ENCODE data around the gene ERBB4. TPM values are rescaled to one million over a fixed set of nuclear protein-coding genes. Genes with fewer than 3 reads are reported as not detected.

The ERBB4 gene
- total and polyA plus RNA-seq, 10 of the 15 experiments (the other 5 are each of a cell fraction or from before 2014, with no cell fraction given), result under 0.01 to 0.23 (median 0.01) TPM; not detected in 4

DNA sequence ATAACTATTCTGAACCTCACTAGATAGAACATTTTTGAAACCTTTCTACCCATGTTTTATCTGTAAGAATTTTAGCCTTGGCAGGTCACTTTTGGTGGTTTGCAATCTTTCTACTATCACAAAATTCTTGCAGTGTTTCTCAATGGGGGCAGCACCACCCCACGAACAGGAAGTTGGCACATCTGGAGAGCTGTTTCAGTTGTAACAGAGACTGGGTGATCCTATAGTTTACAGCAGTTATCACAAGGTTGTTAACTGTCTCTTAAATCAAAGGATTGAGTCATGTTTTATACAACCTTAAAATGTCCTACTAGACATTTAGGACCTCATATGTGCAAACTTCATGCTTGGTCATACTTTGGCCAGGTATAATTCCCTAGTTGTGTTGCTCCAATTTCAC, 829.2 kb downstream of the ERBB4 start (continued):
- TF ChIP-seq, protein P1, sequence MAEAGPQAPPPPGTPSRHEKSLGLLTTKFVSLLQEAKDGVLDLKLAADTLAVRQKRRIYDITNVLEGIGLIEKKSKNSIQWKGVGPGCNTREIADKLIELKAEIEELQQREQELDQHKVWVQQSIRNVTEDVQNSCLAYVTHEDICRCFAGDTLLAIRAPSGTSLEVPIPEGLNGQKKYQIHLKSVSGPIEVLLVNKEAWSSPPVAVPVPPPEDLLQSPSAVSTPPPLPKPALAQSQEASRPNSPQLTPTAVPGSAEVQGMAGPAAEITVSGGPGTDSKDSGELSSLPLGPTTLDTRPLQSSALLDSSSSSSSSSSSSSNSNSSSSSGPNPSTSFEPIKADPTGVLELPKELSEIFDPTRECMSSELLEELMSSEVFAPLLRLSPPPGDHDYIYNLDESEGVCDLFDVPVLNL (IDR thresholded peaks at IDR 0.05; ENCODE audit: low read depth, low read length), result no peak
- TF ChIP-seq RB1 (IDR thresholded peaks at IDR 0.05; ENCODE audit: borderline replicate concordance), result no peak
- TF ChIP-seq, protein P2, sequence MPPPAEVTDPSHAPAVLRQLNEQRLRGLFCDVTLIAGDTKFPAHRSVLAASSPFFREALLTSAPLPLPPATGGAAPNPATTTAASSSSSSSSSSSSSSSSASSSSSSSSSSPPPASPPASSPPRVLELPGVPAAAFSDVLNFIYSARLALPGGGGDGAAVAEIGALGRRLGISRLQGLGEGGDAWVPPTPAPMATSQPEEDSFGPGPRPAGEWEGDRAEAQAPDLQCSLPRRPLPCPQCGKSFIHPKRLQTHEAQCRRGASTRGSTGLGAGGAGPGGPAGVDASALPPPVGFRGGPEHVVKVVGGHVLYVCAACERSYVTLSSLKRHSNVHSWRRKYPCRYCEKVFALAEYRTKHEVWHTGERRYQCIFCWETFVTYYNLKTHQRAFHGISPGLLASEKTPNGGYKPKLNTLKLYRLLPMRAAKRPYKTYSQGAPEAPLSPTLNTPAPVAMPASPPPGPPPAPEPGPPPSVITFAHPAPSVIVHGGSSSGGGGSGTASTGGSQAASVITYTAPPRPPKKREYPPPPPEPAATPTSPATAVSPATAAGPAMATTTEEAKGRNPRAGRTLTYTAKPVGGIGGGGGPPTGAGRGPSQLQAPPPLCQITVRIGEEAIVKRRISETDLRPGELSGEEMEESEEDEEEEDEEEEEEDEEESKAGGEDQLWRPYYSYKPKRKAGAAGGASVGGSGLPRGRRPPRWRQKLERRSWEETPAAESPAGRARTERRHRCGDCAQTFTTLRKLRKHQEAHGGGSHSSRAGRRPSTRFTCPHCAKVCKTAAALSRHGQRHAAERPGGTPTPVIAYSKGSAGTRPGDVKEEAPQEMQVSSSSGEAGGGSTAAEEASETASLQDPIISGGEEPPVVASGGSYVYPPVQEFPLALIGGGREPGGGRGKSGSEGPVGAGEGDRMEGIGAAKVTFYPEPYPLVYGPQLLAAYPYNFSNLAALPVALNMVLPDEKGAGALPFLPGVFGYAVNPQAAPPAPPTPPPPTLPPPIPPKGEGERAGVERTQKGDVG (CRISPR knock-in tag; IDR thresholded peaks at IDR 0.05), result no peak

DNA sequence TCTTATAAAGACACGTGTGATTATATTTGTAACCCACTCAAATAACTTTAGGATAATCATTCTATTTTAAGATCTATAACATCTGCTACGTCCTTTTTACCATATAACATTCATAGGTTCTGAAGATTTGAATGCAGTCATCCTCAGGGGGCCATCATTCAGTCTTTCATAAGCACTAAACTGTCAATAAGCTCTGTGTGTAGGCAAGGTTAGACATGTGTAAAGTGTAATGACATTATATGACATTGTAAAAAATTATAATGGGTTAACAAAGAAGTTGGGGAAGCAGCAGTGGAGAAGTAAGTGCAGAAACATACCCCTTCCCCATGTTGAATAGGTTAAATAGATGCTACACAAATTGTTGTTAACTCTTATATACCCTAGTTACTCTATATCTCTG, 845.9 kb downstream of the ERBB4 start:
- Histone ChIP-seq H3K4me1 (ENCODE audit: control insufficient read depth, insufficient read depth, low read length) (no peaks in the 10 kb centered on the region), H3K4me3 (no peak overlapping the region), H3K79me2 (ENCODE audit: control insufficient read depth, insufficient read depth, low read length) (no peaks in the 10 kb centered on the region), H3K9ac (ENCODE audit: control insufficient read depth, insufficient read depth, low read length) (no peak overlapping the region), H3K27ac (ENCODE audit: control insufficient read depth, insufficient read depth) (no peak overlapping the region), H2AFZ (ENCODE audit: control insufficient read depth, low read depth, low read length) (no peak overlapping the region), H3K4me2 (ENCODE audit: control insufficient read depth, insufficient read depth) (no peak overlapping the region), H4K20me1 (ENCODE audit: control insufficient read depth, insufficient read depth) (no peaks in the 10 kb centered on the region), H3K27me3 (replicated peaks in 1 of 2; ENCODE audit: control insufficient read depth in 2 of 2, insufficient read depth in 2 of 2, low read length in 1 of 2) (no peaks in the 10 kb centered on the region), H3K36me3 (ENCODE audit: control insufficient read depth in 2 of 2, insufficient read depth in 2 of 2, low read length in 1 of 2) (no peaks in the 10 kb centered on the region), H3K9me3 (replicated peaks; ENCODE audit: control insufficient read depth, insufficient read depth, low read length) (no peaks in the 10 kb centered on the region)
- DNase-seq (ENCODE audit: low read depth, low spot score) (no peak), FAIRE-seq (no peak), ATAC-seq (no peak)
- ChIA-PET POLR2A (no interaction called here), SMC1A (ENCODE audit: uncharacterized antibody, unreplicated experiment) (no interaction called here), RAD21 (ENCODE audit: unreplicated experiment) (no interaction called here), CTCF (interaction anchor here (0.7 kb wide), 1 partner anchor 15 kb away, joined by 3 read pairs; no protein-coding TSS in a partner anchor)
- in situ Hi-C loops (cut with MboI) (no loop called here), intact Hi-C loops (cut with micrococcal nuclease; ENCODE audit: unreplicated experiment) (no loop called here)
- WGBS (ENCODE audit: insufficient coverage, insufficient replicate concordance, low lambda C conversion rate, missing lambda C conversion rate), result 0% methylated on average over 2 of the region's 2 CpGs
- BruUV-seq (replicated peaks), result no TSS peak
- TF ChIP-seq, protein P1 (IDR thresholded peaks at IDR 0.05; ENCODE audit: low read depth, low read length), result no peak
- TF ChIP-seq TCF3 (IDR thresholded peaks at IDR 0.05; ENCODE audit: borderline replicate concordance, insufficient read depth, low read depth, low read length) (no peak), BHLHE40 (IDR thresholded peaks at IDR 0.05; ENCODE audit: borderline replicate concordance in 1 of 2, low read depth in 2 of 2, low read length in 1 of 2) (no peak), POLR2A (IDR thresholded peaks at IDR 0.05; ENCODE audit: low read depth, low read length) (no peak)
- TF ChIP-seq, protein P3, sequence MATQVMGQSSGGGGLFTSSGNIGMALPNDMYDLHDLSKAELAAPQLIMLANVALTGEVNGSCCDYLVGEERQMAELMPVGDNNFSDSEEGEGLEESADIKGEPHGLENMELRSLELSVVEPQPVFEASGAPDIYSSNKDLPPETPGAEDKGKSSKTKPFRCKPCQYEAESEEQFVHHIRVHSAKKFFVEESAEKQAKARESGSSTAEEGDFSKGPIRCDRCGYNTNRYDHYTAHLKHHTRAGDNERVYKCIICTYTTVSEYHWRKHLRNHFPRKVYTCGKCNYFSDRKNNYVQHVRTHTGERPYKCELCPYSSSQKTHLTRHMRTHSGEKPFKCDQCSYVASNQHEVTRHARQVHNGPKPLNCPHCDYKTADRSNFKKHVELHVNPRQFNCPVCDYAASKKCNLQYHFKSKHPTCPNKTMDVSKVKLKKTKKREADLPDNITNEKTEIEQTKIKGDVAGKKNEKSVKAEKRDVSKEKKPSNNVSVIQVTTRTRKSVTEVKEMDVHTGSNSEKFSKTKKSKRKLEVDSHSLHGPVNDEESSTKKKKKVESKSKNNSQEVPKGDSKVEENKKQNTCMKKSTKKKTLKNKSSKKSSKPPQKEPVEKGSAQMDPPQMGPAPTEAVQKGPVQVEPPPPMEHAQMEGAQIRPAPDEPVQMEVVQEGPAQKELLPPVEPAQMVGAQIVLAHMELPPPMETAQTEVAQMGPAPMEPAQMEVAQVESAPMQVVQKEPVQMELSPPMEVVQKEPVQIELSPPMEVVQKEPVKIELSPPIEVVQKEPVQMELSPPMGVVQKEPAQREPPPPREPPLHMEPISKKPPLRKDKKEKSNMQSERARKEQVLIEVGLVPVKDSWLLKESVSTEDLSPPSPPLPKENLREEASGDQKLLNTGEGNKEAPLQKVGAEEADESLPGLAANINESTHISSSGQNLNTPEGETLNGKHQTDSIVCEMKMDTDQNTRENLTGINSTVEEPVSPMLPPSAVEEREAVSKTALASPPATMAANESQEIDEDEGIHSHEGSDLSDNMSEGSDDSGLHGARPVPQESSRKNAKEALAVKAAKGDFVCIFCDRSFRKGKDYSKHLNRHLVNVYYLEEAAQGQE (IDR thresholded peaks at IDR 0.05; ENCODE audit: low read depth, low read length), result no peak
- TF ChIP-seq, protein P4, sequence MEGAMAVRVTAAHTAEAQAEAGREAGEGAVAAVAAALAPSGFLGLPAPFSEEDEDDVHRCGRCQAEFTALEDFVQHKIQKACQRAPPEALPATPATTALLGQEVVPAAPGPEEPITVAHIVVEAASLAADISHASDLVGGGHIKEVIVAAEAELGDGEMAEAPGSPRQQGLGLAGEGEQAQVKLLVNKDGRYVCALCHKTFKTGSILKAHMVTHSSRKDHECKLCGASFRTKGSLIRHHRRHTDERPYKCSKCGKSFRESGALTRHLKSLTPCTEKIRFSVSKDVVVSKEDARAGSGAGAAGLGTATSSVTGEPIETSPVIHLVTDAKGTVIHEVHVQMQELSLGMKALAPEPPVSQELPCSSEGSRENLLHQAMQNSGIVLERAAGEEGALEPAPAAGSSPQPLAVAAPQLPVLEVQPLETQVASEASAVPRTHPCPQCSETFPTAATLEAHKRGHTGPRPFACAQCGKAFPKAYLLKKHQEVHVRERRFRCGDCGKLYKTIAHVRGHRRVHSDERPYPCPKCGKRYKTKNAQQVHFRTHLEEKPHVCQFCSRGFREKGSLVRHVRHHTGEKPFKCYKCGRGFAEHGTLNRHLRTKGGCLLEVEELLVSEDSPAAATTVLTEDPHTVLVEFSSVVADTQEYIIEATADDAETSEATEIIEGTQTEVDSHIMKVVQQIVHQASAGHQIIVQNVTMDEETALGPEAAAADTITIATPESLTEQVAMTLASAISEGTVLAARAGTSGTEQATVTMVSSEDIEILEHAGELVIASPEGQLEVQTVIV (IDR thresholded peaks at IDR 0.05; ENCODE audit: borderline replicate concordance, partially characterized antibody), result no peak
